HG02610 (cell line): ENCODE results near the gene DOCK10.

ENCODE experiments used
- ATAC-seq: cut with Tn5 transposase; IDR thresholded peaks from one replicate; pipeline ENCODE4 v1.9.1; 2021; ENCODE audit warnings: mild to moderate bottlenecking, moderate library complexity; ENCODE audit not compliant: unreplicated experiment

The DOCK10 gene

GRCh38 chr2:224729435-224729834, 312.8 kb downstream of the DOCK10 start:
- ATAC-seq = no peak

GRCh38 chr2:224724331-224724730, 317.9 kb downstream of the DOCK10 start:
- no peak for ATAC-seq

- ATAC-seq = peak; percentile 78
These were observed 318.6 kb downstream of the DOCK10 start for GRCh38 chr2:224723586-224724217.

- ATAC-seq = no peak
These were observed 319.5 kb downstream of the DOCK10 start for GRCh38 chr2:224722770-224723169.

- ATAC-seq = peak; percentile 70
These were observed 320.0 kb downstream of the DOCK10 start for GRCh38 chr2:224722250-224722649.

GRCh38 chr2:224716921-224717320, 325.3 kb downstream of the DOCK10 start:
- ATAC-seq = no peak

- ATAC-seq = no peak
These were observed 326.1 kb downstream of the DOCK10 start, which contains the start of gene CCDC195 for GRCh38 chr2:224716201-224716600. Gene CCDC195 (minus strand): TSS chr2:224716365. CDS start chr2:224716365, 0 bp downstream.
